Fibroblast of the aortic adventitia (primary cell): Measurements from ENCODE around the gene ARHGEF1. TPM values are rescaled to one million over a fixed set of nuclear protein-coding genes. Genes with fewer than 3 reads are reported as not detected.
"Not testable (repeated sequence)": the region's sequence is repeated elsewhere in the genome, so short reads cannot be mapped to it uniquely, and the experiment has no call there.

Experiments used
- DNase-seq: peaks from one replicate; pipeline ENCODE4 v3.0.0-alpha.2; 2010; ENCODE audit warnings: low read depth
- H3K4me3 ChIP-seq: 2 replicates; pipeline ENCODE4 v1.5.1; 2011; ENCODE audit warnings: low read depth, mild to moderate bottlenecking, control low read depth, low read length, moderate library complexity
- CTCF ChIP-seq: IDR thresholded peaks from 2 replicates; pipeline ENCODE4 v1.5.1; 2011; ENCODE audit warnings: mild to moderate bottlenecking, low read length, control low read depth, inconsistent platforms; ENCODE audit not compliant: insufficient read depth
- total RNA-seq: library from RNA; depleted of rRNA; stranded (reverse); fragments of >200 nt; gene quantifications from 2 replicates; pipeline ENCODE4 v1.2.3, GENCODE V29; 2012; ENCODE audit warnings: low replicate concordance

Gene ARHGEF1
- total RNA-seq, 1 donor = 26.8 TPM

GRCh38 chr19:41868989-41869300, 14.0 kb upstream of the ARHGEF1 start:
- no peak for TF ChIP-seq CTCF
- no peak overlapping the region for H3K4me3 ChIP-seq
- no peak for DNase-seq

GRCh38 chr19:41869374-41869955, 13.5 kb upstream of the ARHGEF1 start:
- no peak for DNase-seq
- no peak overlapping the region for H3K4me3 ChIP-seq
- no peak for TF ChIP-seq CTCF

GRCh38 chr19:41870401-41870873, 12.5 kb upstream of the ARHGEF1 start:
- no peak for TF ChIP-seq CTCF
- no peak overlapping the region for H3K4me3 ChIP-seq
- peak; percentile 55 for DNase-seq

DNA sequence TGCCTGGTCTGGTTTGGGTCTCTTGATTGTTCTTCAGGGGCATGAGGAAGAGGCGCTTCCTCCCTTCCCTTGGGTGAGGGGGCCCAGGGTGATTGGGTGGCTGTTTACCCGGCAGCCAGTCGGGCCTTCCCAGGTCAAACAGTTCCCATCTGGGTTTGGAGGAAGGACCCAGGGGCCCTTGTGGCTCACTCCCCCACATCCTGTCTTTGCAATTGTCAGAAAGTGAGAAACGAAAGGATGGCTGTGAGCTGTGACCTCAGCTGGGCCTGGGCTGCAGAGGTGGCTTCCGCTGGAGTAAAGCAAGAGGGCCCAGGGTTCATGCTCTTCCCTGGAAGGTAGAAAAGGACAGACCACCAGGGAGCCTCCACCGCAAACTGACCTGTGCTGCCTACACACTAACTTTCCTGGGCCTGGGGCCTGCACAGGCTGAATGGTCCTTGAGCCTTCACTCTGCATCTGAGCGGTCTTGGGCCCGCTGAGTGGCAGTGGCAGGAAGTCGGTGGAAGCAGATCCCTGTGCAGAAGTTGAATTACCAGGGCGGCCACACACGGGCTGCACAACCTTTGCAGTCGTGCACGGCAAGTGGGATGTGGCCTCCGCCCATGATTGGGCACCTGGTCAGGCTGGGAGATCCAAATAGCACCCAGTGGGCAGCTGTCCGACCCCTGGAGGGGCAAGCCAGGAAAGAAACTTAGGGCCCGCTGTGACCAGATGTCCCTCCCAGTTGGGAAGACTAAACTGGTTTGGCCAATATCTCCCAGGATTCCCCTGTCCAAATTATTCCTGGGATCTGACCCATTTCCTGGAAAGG, 11.2 kb upstream of the ARHGEF1 start:
- DNase-seq = no peak
- TF ChIP-seq CTCF = no peak
- H3K4me3 ChIP-seq = no peak overlapping the region

DNA sequence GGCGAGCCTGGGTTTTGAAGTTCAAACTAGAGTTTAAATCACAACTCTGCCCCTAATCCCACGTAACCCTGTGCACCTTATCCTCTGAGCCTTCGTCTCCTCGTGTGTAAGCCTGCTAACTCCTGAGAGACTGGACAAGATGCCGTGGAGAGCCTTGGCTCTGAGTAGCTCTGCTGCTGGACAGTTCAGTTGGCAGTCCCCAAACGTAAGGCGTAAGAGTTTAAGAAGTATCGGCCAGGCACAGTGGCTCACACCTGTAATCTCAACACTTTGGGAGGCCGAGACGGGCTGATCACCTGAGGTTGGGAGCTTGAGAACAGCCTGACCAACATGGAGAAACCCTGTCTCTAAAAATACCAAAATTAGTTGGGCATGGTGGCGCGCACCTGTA, 10.6 kb upstream of the ARHGEF1 start:
- no peak overlapping the region for H3K4me3 ChIP-seq
- no peak for TF ChIP-seq CTCF
- DNase-seq = no peak

GRCh38 chr19:41872775-41873647, 10.0 kb upstream of the ARHGEF1 start:
- peak; percentile 66 for TF ChIP-seq CTCF
- DNase-seq = peak; percentile 55
- no peak overlapping the region for H3K4me3 ChIP-seq

DNA sequence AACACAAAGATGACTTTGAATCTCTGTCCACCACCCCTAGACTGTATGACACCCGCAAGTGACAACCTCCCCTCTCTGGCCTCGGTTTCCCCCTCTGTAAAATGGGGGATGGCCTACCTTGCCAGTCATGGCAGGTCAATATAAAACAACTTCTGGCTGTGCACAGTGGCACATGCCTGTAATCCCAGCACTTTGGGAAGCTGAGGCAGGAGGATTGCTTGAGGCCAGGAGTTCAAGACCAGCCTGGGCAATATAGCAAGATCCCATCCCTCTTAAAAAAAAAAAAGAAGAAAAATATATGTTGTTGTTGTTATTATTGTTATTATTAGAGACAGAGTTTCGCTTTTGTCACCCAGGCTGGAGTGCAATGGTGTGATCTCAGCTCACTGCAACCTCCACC, 7.0 kb upstream of the ARHGEF1 start:
- not testable (repeated sequence) for DNase-seq, H3K4me3 ChIP-seq
